Measurements from ENCODE around the gene CTDSPL. TPM values are rescaled to one million over a fixed set of nuclear protein-coding genes. Genes with fewer than 3 reads are reported as not detected.

CTDSPL gene
- total RNA-seq, 1 donor from 2014 or later: 72.7 TPM

- Mint-ChIP-seq H3K27me3 (no peaks in the 10 kb centered on the region), H3K36me3 (peaks cover 32% of the 10 kb centered on the region)
These were observed 35.8 kb upstream of the CTDSPL start for GRCh38 chr3:37825744-37826400.

GRCh38 chr3:37826502-37826901 lies 35.2 kb upstream of the CTDSPL start:
- no peak overlapping the region for H3K4me3 Mint-ChIP-seq

More at GRCh38 chr3:37825744-37826400, 35.8 kb upstream of the CTDSPL start:
- peaks cover 10% of the 10 kb centered on the region for H3K4me1 Mint-ChIP-seq (ENCODE audit: unreplicated experiment)
- no peaks in the 10 kb centered on the region for H3K9me3 Mint-ChIP-seq
- no peak for DNase-seq (ENCODE audit: extremely low spot score, unreplicated experiment)
- no peak overlapping the region for H3K27ac Mint-ChIP-seq
- H3K4me3 Mint-ChIP-seq: no peak overlapping the region
- TF ChIP-seq CTCF (conservative IDR thresholded peaks at IDR 0.05): no peak

GRCh38 chr3:37826933-37827332 lies 34.7 kb upstream of the CTDSPL start:
- Mint-ChIP-seq H3K4me1 (ENCODE audit: unreplicated experiment) (peaks cover 10% of the 10 kb centered on the region), H3K27ac (no peak overlapping the region), H3K4me3 (no peak overlapping the region), H3K27me3 (no peaks in the 10 kb centered on the region), H3K36me3 (peaks cover 30% of the 10 kb centered on the region), H3K9me3 (no peaks in the 10 kb centered on the region)
- no peak for DNase-seq (ENCODE audit: extremely low spot score, unreplicated experiment)
- no peak for TF ChIP-seq CTCF (conservative IDR thresholded peaks at IDR 0.05)

More at GRCh38 chr3:37826502-37826901, 35.2 kb upstream of the CTDSPL start:
- Mint-ChIP-seq H3K36me3 (peaks cover 30% of the 10 kb centered on the region), H3K9me3 (no peaks in the 10 kb centered on the region), H3K27ac (no peak overlapping the region), H3K27me3 (no peaks in the 10 kb centered on the region), H3K4me1 (ENCODE audit: unreplicated experiment) (peaks cover 10% of the 10 kb centered on the region)
- no peak for TF ChIP-seq CTCF (conservative IDR thresholded peaks at IDR 0.05)
- no peak for DNase-seq (ENCODE audit: extremely low spot score, unreplicated experiment)

- Mint-ChIP-seq H3K36me3 (peaks cover 20% of the 10 kb centered on the region), H3K4me3 (no peak overlapping the region), H3K4me1 (ENCODE audit: unreplicated experiment) (peaks cover 5% of the 10 kb centered on the region), H3K27ac (no peak overlapping the region), H3K9me3 (no peaks in the 10 kb centered on the region), H3K27me3 (no peaks in the 10 kb centered on the region)
- no peak for TF ChIP-seq CTCF (conservative IDR thresholded peaks at IDR 0.05)
- no peak for DNase-seq (ENCODE audit: extremely low spot score, unreplicated experiment)
These were observed 29.2 kb upstream of the CTDSPL start for GRCh38 chr3:37832480-37832879.

- TF ChIP-seq CTCF (conservative IDR thresholded peaks at IDR 0.05): peak; percentile 45
- Mint-ChIP-seq H3K36me3 (peaks cover 12% of the 10 kb centered on the region), H3K4me1 (ENCODE audit: unreplicated experiment) (no peaks in the 10 kb centered on the region), H3K27me3 (no peaks in the 10 kb centered on the region), H3K27ac (no peak overlapping the region), H3K9me3 (no peaks in the 10 kb centered on the region), H3K4me3 (no peak overlapping the region)
- DNase-seq (ENCODE audit: extremely low spot score, unreplicated experiment): no peak
These were observed 28.1 kb upstream of the CTDSPL start for GRCh38 chr3:37833302-37834186.

All from type B pancreatic cell (in vitro differentiated cells).